ENCODE measurements around the gene COLEC11.
"Not testable (repeated sequence)": the region's sequence is repeated elsewhere in the genome, so short reads cannot be mapped to it uniquely, and the experiment has no call there.

The COLEC11 gene

GRCh38 chr2:3612639-3613523, 18.0 kb downstream of the COLEC11 start:
- no peak for DNase-seq (ENCODE audit: low read depth)
- no peak for TF ChIP-seq CTCF (IDR thresholded peaks at IDR 0.05; ENCODE audit: insufficient read depth, low read depth, low read length, missing control alignments)
- no peak overlapping the region for H3K4me3 ChIP-seq (ENCODE audit: low read length)

- no peak for TF ChIP-seq CTCF (IDR thresholded peaks at IDR 0.05; ENCODE audit: insufficient read depth, low read depth, low read length, missing control alignments)
- no peak overlapping the region for H3K4me3 ChIP-seq (ENCODE audit: low read length)
- no peak for DNase-seq (ENCODE audit: low read depth)
Observed at GRCh38 chr2:3613524-3613905, 18.6 kb downstream of the COLEC11 start.

GRCh38 chr2:3614743-3615142, 19.8 kb downstream of the COLEC11 start:
- not testable (repeated sequence) for H3K4me3 ChIP-seq (ENCODE audit: low read length); DNase-seq (ENCODE audit: low read depth)

- not testable (repeated sequence) for H3K4me3 ChIP-seq (ENCODE audit: low read length); DNase-seq (ENCODE audit: low read depth)
Observed at GRCh38 chr2:3615541-3616200, 20.8 kb downstream of the COLEC11 start.

- not testable (repeated sequence) for DNase-seq (ENCODE audit: low read depth); H3K4me3 ChIP-seq (ENCODE audit: low read length)
Observed at GRCh38 chr2:3616435-3617197, 21.7 kb downstream of the COLEC11 start.

- no peak for TF ChIP-seq CTCF (IDR thresholded peaks at IDR 0.05; ENCODE audit: insufficient read depth, low read depth, low read length, missing control alignments)
- H3K4me3 ChIP-seq (ENCODE audit: low read length): no peak overlapping the region
- no peak for DNase-seq (ENCODE audit: low read depth)
Observed at GRCh38 chr2:3617198-3617890, 22.4 kb downstream of the COLEC11 start.

- no peak for TF ChIP-seq CTCF (IDR thresholded peaks at IDR 0.05; ENCODE audit: insufficient read depth, low read depth, low read length, missing control alignments)
- DNase-seq (ENCODE audit: low read depth): no peak
- no peak overlapping the region for H3K4me3 ChIP-seq (ENCODE audit: low read length)
Observed at GRCh38 chr2:3618367-3618766, 23.5 kb downstream of the COLEC11 start.

GRCh38 chr2:3619033-3619432, 24.1 kb downstream of the COLEC11 start:
- no peak for TF ChIP-seq CTCF (IDR thresholded peaks at IDR 0.05; ENCODE audit: insufficient read depth, low read depth, low read length, missing control alignments)
- H3K4me3 ChIP-seq (ENCODE audit: low read length): no peak overlapping the region
- DNase-seq (ENCODE audit: low read depth): no peak

GRCh38 chr2:3619661-3620060, 24.7 kb downstream of the COLEC11 start:
- DNase-seq (ENCODE audit: low read depth); H3K4me3 ChIP-seq (ENCODE audit: low read length): not testable (repeated sequence)

All from epithelial cell of esophagus (primary cell).